Measurements from ENCODE around the gene PEAK1.

DNA sequence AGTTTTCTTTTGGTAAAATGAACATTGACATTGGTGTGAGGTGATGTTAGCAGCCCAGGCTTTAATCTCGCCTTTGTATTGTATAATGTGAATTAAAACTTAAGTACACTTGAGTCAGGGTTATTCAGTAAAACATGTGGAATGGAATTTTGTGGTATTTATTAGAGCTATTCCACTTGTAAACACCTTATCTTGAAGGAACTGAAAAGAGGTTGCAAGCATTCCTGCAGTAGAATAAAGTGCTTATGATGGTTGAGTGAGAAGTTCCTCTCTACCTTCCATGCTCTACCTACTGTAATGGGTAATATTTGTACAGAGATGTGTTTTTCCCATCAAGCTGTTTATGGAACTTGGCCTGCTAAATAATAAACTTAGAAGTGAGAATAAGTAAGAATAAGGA, 36.8 kb upstream of the PEAK1 start:
- TF ChIP-seq POLR2A (IDR thresholded peaks at IDR 0.05; ENCODE audit: low read length) (no peak), GATA1 (IDR thresholded peaks at IDR 0.05; ENCODE audit: low read depth, low read length) (no peak)

Measured in erythroblast (primary cell).